ENCODE results near the gene IL18BP. TPM values are rescaled to one million over a fixed set of nuclear protein-coding genes. Genes with fewer than 3 reads are reported as not detected.

The IL18BP gene
- total and polyA plus RNA-seq, 10 of the 15 experiments (the other 5 are each of a cell fraction or from before 2014, with no cell fraction given), result 2.6 to 18.1 (median 10.7) TPM

- in situ Hi-C loops (cut with MboI), result no loop called here
- no peak overlapping the region for H3K4me2 ChIP-seq (ENCODE audit: control insufficient read depth, insufficient read depth)
- ATAC-seq (no peak), DNase-seq (ENCODE audit: low read depth, low spot score) (no peak), FAIRE-seq (no peak)
- H3K9me3 ChIP-seq (replicated peaks; ENCODE audit: control insufficient read depth, insufficient read depth, low read length), result no peaks in the 10 kb centered on the region
- TF ChIP-seq HDAC6 (IDR thresholded peaks at IDR 0.05; ENCODE audit: unreplicated experiment) (no peak), POLR2A (IDR thresholded peaks at IDR 0.05; ENCODE audit: low read depth, low read length) (no peak), PAX5 (IDR thresholded peaks at IDR 0.05; ENCODE audit: borderline replicate concordance, low read depth, low read length) (no peak), GABPA (IDR thresholded peaks at IDR 0.05; ENCODE audit: low read depth) (no peak), BCL3 (IDR thresholded peaks at IDR 0.05; ENCODE audit: borderline replicate concordance, insufficient read depth, low read depth, low read length, poor library complexity, severe bottlenecking) (no peak), ZNF622 (IDR thresholded peaks at IDR 0.05) (no peak), TCF7 (IDR thresholded peaks at IDR 0.05; ENCODE audit: borderline replicate concordance) (no peak), POLR2AphosphoS2 (IDR thresholded peaks at IDR 0.05; ENCODE audit: low read depth, low read length) (no peak), FOXK2 (IDR thresholded peaks at IDR 0.05) (no peak)
- H3K27ac ChIP-seq (ENCODE audit: control insufficient read depth, insufficient read depth), result no peak overlapping the region
- H3K9ac ChIP-seq (ENCODE audit: control insufficient read depth, insufficient read depth, low read length), result no peak overlapping the region
- no peak overlapping the region for H2AFZ ChIP-seq (ENCODE audit: control insufficient read depth, low read depth, low read length)
- BruUV-seq (replicated peaks), result no TSS peak
- CTCF ChIA-PET, result interaction anchor here (1.2 to 3.1 kb wide), 3 partner anchors 19 to 69 kb away, joined by 3 to 19 read pairs (median 8); partner anchors contain the start of gene XNDC1N
- 96% methylated on average over 4 of the region's 4 CpGs for WGBS (ENCODE audit: insufficient coverage, insufficient replicate concordance, low lambda C conversion rate, missing lambda C conversion rate)
- no peaks in the 10 kb centered on the region for H3K27me3 ChIP-seq (replicated peaks in 1 of 2; ENCODE audit: control insufficient read depth in 2 of 2, insufficient read depth in 2 of 2, low read length in 1 of 2)
- intact Hi-C loops (cut with micrococcal nuclease; ENCODE audit: unreplicated experiment), result no loop called here
- H3K4me1 ChIP-seq (ENCODE audit: control insufficient read depth, insufficient read depth, low read length), result peaks cover 52% of the 10 kb centered on the region
- SMC1A ChIA-PET (ENCODE audit: uncharacterized antibody, unreplicated experiment), result interaction anchor here (0.6 to 0.7 kb wide), 2 partner anchors 9 to 168 kb away, joined by 3 read pairs; no protein-coding TSS in a partner anchor
- H4K20me1 ChIP-seq (ENCODE audit: control insufficient read depth, insufficient read depth), result no peaks in the 10 kb centered on the region
- H3K36me3 ChIP-seq (ENCODE audit: control insufficient read depth in 2 of 2, insufficient read depth in 2 of 2, low read length in 1 of 2), result peaks cover 20% of the 10 kb centered on the region in 2 experiments
- H3K4me3 ChIP-seq, result no peak overlapping the region
- H3K79me2 ChIP-seq (ENCODE audit: control insufficient read depth, insufficient read depth, low read length), result peaks cover 10% of the 10 kb centered on the region
- POLR2A ChIA-PET, result no interaction called here
- RAD21 ChIA-PET (ENCODE audit: unreplicated experiment), result interaction anchor here (1.5 kb wide), 1 partner anchor 18 kb away, joined by 6 read pairs; no protein-coding TSS in a partner anchor
These were observed 2.2 kb upstream of the IL18BP start for GRCh38 chr11:71996517-71996916.

All from GM12878 (cell line).